HuH-7 (cell line): ENCODE results near the gene ZNF804A.

ENCODE experiments used
- DNase-seq: peaks from one replicate; pipeline ENCODE4 v3.0.0; 2011; ENCODE audit warnings: low spot score

Gene ZNF804A

GRCh38 chr2:184598316-184599053 lies at the start of gene ZNF804A:
Gene ZNF804A, plus strand, starts transcription at chr2:184598529. Its CDS starts 431 bp downstream, at chr2:184598960.
- DNase-seq, result peak; percentile 65

GRCh38 chr2:184549153-184549552 lies 49.2 kb upstream of the ZNF804A start:
- no peak for DNase-seq

- no peak for DNase-seq
Measured at GRCh38 chr2:184551626-184552025, 46.7 kb upstream of the ZNF804A start.

GRCh38 chr2:184554736-184555135 lies 43.6 kb upstream of the ZNF804A start:
- no peak for DNase-seq

GRCh38 chr2:184555352-184555751 lies 43.0 kb upstream of the ZNF804A start:
- no peak for DNase-seq

- DNase-seq, result no peak
Measured at GRCh38 chr2:184556639-184557038, 41.7 kb upstream of the ZNF804A start.

- DNase-seq, result no peak
Measured at GRCh38 chr2:184558713-184559464, 39.4 kb upstream of the ZNF804A start.

- peak; percentile 39 for DNase-seq
Measured at GRCh38 chr2:184560603-184561002, 37.7 kb upstream of the ZNF804A start.

GRCh38 chr2:184562532-184562931 lies 35.8 kb upstream of the ZNF804A start:
- no peak for DNase-seq

- no peak for DNase-seq
Measured at GRCh38 chr2:184564092-184564491, 34.2 kb upstream of the ZNF804A start.

GRCh38 chr2:184566716-184567115 lies 31.6 kb upstream of the ZNF804A start:
- DNase-seq, result no peak

- no peak for DNase-seq
Measured at GRCh38 chr2:184577056-184577455, 21.3 kb upstream of the ZNF804A start.

- DNase-seq, result no peak
Measured at GRCh38 chr2:184577743-184578142, 20.6 kb upstream of the ZNF804A start.

GRCh38 chr2:184579226-184579625 lies 19.1 kb upstream of the ZNF804A start:
- no peak for DNase-seq

GRCh38 chr2:184581391-184581790 lies 16.9 kb upstream of the ZNF804A start:
- DNase-seq, result no peak

GRCh38 chr2:184589261-184589660 lies 9.1 kb upstream of the ZNF804A start:
- DNase-seq, result no peak

GRCh38 chr2:184596819-184597411 lies 1.4 kb upstream of the ZNF804A start:
- no peak for DNase-seq

- peak; percentile 25 for DNase-seq
Measured at GRCh38 chr2:184597571-184597991, 748 bp upstream of the ZNF804A start.

GRCh38 chr2:184598002-184598315 lies 370 bp upstream of the ZNF804A start:
- DNase-seq, result peak; percentile 15

- peak; percentile 20 for DNase-seq
Measured at GRCh38 chr2:184599054-184599871, 934 bp downstream of the ZNF804A start.

GRCh38 chr2:184599872-184600222 lies 1.5 kb downstream of the ZNF804A start:
- DNase-seq, result no peak

- no peak for DNase-seq
Measured at GRCh38 chr2:184602734-184603133, 4.4 kb downstream of the ZNF804A start.
